ENCODE data around the gene PSMD9.

PSMD9 gene

DNA sequence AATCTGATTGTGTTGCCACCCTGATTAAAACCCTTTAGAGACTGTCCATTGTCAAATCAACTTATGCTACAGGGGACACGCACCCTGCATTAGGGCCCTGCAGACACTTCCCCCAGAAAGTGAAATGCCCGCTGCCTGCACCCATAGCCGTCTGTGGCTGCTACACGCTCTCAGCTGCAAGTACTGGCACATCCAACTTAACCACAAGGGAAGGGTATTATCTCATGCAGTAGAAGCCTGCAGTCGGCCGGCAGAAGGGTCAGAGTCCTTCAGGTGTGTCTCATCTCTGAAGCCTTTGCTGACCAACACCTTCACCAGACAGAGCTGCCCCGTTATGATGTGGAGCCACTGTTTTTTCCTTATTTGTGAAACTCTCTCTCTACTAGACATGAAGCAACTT, 50.6 kb downstream of the PSMD9 start:
- Histone ChIP-seq H3K9me3 (replicated peaks; ENCODE audit: insufficient read depth, low read length) (no peaks in the 10 kb centered on the region), H3K4me3 (ENCODE audit: low read length) (no peak overlapping the region), H3K79me2 (ENCODE audit: low read length) (no peaks in the 10 kb centered on the region), H3K4me2 (ENCODE audit: low read depth, low read length) (no peak overlapping the region), H3K4me1 (ENCODE audit: low read length) (no peaks in the 10 kb centered on the region), H3K36me3 (replicated peaks; ENCODE audit: insufficient read depth, low read length) (no peaks in the 10 kb centered on the region), H3K27ac (ENCODE audit: low read length) (no peak overlapping the region), H3F3A (ENCODE audit: insufficient read depth, low read length) (no peaks in the 10 kb centered on the region), H3K27me3 (replicated peaks; ENCODE audit: insufficient read depth, low read length) (no peaks in the 10 kb centered on the region), H2AFZ (ENCODE audit: low read length) (no peak overlapping the region), H3K9me2 (replicated peaks; ENCODE audit: insufficient read depth, low read length) (no peaks in the 10 kb centered on the region), H4K20me1 (ENCODE audit: insufficient read depth, low read length) (no peaks in the 10 kb centered on the region), H3K9ac (ENCODE audit: low read length) (no peak overlapping the region)
- no peak for TF ChIP-seq EZH2phosphoT487 (IDR thresholded peaks at IDR 0.05; ENCODE audit: low read length)
- TF ChIP-seq, protein P1, sequence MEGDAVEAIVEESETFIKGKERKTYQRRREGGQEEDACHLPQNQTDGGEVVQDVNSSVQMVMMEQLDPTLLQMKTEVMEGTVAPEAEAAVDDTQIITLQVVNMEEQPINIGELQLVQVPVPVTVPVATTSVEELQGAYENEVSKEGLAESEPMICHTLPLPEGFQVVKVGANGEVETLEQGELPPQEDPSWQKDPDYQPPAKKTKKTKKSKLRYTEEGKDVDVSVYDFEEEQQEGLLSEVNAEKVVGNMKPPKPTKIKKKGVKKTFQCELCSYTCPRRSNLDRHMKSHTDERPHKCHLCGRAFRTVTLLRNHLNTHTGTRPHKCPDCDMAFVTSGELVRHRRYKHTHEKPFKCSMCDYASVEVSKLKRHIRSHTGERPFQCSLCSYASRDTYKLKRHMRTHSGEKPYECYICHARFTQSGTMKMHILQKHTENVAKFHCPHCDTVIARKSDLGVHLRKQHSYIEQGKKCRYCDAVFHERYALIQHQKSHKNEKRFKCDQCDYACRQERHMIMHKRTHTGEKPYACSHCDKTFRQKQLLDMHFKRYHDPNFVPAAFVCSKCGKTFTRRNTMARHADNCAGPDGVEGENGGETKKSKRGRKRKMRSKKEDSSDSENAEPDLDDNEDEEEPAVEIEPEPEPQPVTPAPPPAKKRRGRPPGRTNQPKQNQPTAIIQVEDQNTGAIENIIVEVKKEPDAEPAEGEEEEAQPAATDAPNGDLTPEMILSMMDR (IDR thresholded peaks at IDR 0.05; ENCODE audit: low read length) = no peak
- TF ChIP-seq EZH2 (optimal IDR thresholded peaks at IDR 0.05; ENCODE audit: low read depth, low read length) = no peak
- no peak for DNase-seq

DNA sequence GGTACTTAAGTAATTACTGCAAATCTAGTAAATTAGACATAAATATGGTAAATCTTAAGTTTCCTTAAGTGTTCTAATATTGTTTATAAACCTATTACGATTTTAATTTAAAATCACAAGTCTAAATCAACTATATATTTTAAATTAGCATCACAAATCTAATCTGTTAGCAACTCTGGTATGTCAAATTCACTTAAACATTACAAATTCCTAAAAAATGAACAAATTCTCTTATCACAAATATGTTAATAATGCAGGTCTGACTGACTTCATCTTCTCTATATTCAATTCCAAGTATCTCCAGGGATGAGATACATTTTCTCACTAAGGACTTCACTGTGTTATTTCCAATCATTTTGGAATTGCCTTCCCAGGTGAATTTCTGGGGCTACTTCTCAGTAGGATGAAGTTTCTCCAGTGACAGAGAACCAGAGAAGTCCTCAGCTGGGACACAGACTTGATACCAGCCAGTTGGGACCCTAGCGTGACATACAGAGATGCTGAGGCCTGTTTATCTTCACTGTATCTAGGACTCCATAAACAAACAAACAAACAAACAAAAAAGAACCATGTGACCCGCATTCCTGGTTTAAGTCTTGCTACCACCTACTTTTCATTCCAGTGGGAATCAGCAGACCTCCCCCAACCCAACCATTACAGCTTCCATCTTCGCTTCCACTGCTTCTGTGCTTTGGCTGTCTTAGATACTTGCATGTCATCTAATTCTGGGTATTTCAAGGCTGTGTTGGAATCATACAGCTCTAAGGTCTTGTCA, 51.6 kb downstream of the PSMD9 start:
- DNase-seq = no peak
- no peak for TF ChIP-seq EZH2phosphoT487 (IDR thresholded peaks at IDR 0.05; ENCODE audit: low read length)
- TF ChIP-seq EZH2 (optimal IDR thresholded peaks at IDR 0.05; ENCODE audit: low read depth, low read length) = no peak
- TF ChIP-seq, protein P1 (IDR thresholded peaks at IDR 0.05; ENCODE audit: low read length) = no peak
- H3K9ac ChIP-seq (ENCODE audit: low read length) = no peak overlapping the region
- H4K20me1 ChIP-seq (ENCODE audit: insufficient read depth, low read length) = no peaks in the 10 kb centered on the region
- no peak overlapping the region for H3K4me2 ChIP-seq (ENCODE audit: low read depth, low read length)
- no peaks in the 10 kb centered on the region for H3K9me3 ChIP-seq (replicated peaks; ENCODE audit: insufficient read depth, low read length)
- no peak overlapping the region for H3K27ac ChIP-seq (ENCODE audit: low read length)
- no peaks in the 10 kb centered on the region for H3K27me3 ChIP-seq (replicated peaks; ENCODE audit: insufficient read depth, low read length)
- no peaks in the 10 kb centered on the region for H3F3A ChIP-seq (ENCODE audit: insufficient read depth, low read length)
- no peaks in the 10 kb centered on the region for H3K36me3 ChIP-seq (replicated peaks; ENCODE audit: insufficient read depth, low read length)
- no peaks in the 10 kb centered on the region for H3K4me1 ChIP-seq (ENCODE audit: low read length)
- H2AFZ ChIP-seq (ENCODE audit: low read length) = no peak overlapping the region
- H3K4me3 ChIP-seq (ENCODE audit: low read length) = no peak overlapping the region
- no peaks in the 10 kb centered on the region for H3K79me2 ChIP-seq (ENCODE audit: low read length)
- H3K9me2 ChIP-seq (replicated peaks; ENCODE audit: insufficient read depth, low read length) = no peaks in the 10 kb centered on the region

DNA sequence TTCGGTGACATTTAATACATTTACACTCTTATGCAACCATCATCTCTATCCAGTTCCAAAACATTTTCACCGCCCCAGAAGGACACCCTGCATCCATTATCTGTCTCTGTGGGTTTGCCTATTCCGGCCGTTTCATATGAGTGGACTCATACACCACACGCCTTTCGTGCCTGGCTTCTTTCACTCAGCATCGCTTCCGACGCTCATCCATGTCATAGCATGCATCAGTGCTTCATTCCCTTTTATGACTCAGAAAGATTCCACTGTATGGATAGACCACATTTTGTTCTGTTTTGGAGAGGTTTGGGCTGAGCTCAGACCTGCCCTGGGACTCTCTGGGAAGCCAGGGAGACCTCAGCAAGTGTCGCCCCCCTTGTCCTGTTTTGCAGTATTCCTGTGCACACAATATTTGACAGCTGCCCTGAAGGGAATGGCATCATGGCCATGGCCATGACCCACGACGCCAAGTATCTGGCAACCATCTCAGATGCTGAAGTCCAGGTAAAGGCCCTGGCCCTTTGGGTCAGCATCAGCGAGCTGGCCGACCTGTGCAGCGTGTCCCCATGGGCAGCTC, 53.6 kb downstream of the PSMD9 start:
- Histone ChIP-seq H3K4me2 (ENCODE audit: low read depth, low read length) (no peak overlapping the region), H3K36me3 (replicated peaks; ENCODE audit: insufficient read depth, low read length) (no peaks in the 10 kb centered on the region), H3K4me3 (ENCODE audit: low read length) (no peak overlapping the region), H4K20me1 (ENCODE audit: insufficient read depth, low read length) (no peaks in the 10 kb centered on the region), H2AFZ (ENCODE audit: low read length) (no peak overlapping the region), H3K4me1 (ENCODE audit: low read length) (no peaks in the 10 kb centered on the region), H3K27ac (ENCODE audit: low read length) (no peak overlapping the region), H3K79me2 (ENCODE audit: low read length) (no peaks in the 10 kb centered on the region), H3K9me2 (replicated peaks; ENCODE audit: insufficient read depth, low read length) (no peaks in the 10 kb centered on the region), H3K9ac (ENCODE audit: low read length) (no peak overlapping the region), H3K9me3 (replicated peaks; ENCODE audit: insufficient read depth, low read length) (no peaks in the 10 kb centered on the region), H3K27me3 (replicated peaks; ENCODE audit: insufficient read depth, low read length) (no peaks in the 10 kb centered on the region), H3F3A (ENCODE audit: insufficient read depth, low read length) (no peaks in the 10 kb centered on the region)
- TF ChIP-seq, protein P1 (IDR thresholded peaks at IDR 0.05; ENCODE audit: low read length) = no peak
- no peak for DNase-seq
